NT2/D1 (cell line): ENCODE measurements around the gene MTTP.

Experiments used
- SUZ12 ChIP-seq: IDR thresholded peaks from 2 replicates; pipeline ENCODE4 v1.6.1; 2011; ENCODE audit not compliant: insufficient read length, insufficient read depth; ENCODE audit errors: extremely low read depth
- YY1 ChIP-seq: IDR thresholded peaks from 2 replicates; pipeline ENCODE4 v1.6.1; 2011; ENCODE audit not compliant: insufficient read length, insufficient read depth
- ZNF274 ChIP-seq: IDR thresholded peaks from 2 replicates; pipeline ENCODE4 v1.6.1; 2011; ENCODE audit warnings: mild to moderate bottlenecking, low read depth, low read length

- no peak for TF ChIP-seq YY1
- no peak for TF ChIP-seq ZNF274
- TF ChIP-seq SUZ12: no peak
These were observed 68.3 kb downstream of the MTTP start for GRCh38 chr4:99642725-99643489.
